GM12872 (cell line): Measurements from ENCODE around the gene ADGRF1.

ENCODE experiments used
- CTCF ChIP-seq: IDR thresholded peaks from 3 replicates; pipeline ENCODE4 v1.5.1; 2011; ENCODE audit warnings: low read depth, mild to moderate bottlenecking, low read length, moderate library complexity; ENCODE audit not compliant: insufficient read depth

Gene ADGRF1

DNA sequence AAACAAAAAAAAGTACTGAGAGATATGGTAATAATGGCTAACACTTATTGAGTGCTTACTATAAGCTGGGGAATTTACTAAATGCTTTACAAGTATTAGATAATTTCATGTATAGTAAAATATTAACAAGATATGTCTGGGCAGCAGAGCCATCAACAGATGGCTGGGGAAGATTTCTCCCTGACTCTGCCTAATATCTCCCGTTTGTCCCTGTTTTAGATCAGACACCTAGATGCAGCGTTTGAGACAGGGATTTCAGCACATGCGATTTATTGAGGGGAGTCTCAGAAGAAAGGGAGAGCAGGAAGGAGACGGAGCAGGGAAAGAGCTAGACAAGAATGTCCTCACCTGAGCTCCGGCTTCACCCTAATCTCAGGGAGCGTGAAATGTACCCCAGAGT is 36.9 kb upstream of the ADGRF1 start:
- TF ChIP-seq CTCF = no peak

GRCh38 chr6:47076422-47077344 is 34.6 kb upstream of the ADGRF1 start:
- no peak for TF ChIP-seq CTCF

DNA sequence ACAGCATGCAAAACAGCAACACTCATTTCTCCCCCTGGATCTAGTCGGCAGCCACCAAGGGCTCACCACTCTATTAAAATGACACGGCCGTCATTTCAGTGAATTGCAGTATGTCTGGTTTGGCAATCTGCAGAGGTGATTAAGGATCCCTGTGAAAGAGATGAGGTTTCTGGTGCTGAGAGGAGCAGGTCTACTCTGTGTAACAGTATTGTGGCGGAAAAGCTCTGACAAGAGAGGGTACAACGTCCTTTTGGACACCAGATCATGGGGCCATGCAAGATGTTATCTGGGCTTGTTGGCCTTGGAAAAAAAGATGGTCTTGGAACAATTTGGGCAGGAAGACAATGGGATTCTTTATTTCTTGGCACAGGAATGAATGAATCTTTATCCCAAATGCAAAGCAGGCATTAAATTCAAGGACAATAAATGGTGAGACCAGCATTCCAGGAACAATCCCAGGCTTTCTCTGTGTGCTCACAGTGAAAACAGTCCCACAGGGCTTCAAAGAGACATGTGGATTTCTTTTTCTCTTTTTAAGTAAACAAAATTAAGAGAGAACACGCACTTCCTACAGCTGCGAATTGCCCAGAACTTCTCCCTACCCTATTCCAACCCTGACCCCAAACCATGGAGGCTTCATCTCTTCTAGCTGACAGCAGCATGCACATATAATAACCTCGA is 33.7 kb upstream of the ADGRF1 start:
- no peak for TF ChIP-seq CTCF

DNA sequence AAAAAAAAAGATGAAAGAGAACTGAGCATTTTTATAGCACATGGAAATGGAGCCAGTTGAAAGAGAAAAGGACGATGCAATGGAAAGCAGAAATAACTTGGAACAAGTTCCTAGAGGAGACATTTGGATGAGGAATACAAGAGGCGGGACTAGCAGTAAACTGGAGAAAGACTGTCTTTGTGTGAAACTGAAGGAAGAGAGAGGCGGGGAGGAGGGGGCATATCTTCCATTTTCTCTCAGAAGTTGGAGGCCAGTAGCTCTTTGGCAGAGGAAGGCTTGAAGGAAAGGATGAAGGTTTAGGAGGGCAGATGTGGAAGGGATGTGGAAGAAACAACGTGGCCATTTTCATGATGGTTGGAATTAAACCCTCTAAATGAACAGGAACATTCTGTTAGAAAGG is 33.0 kb upstream of the ADGRF1 start:
- TF ChIP-seq CTCF = no peak

- TF ChIP-seq CTCF = peak; percentile 40; the same call in 1 of the 3 replicates
Measured at GRCh38 chr6:47073125-47074110, 31.3 kb upstream of the ADGRF1 start.

GRCh38 chr6:47072667-47073066 is 30.5 kb upstream of the ADGRF1 start:
- no peak for TF ChIP-seq CTCF
